ENCODE measurements around the gene NFATC2IP. TPM values are rescaled to one million over a fixed set of nuclear protein-coding genes. Genes with fewer than 3 reads are reported as not detected.
"Not testable (repeated sequence)": the region's sequence is repeated elsewhere in the genome, so short reads cannot be mapped to it uniquely, and the experiment has no call there.

NFATC2IP gene
- total RNA-seq, 1 donor: 30.2 TPM

DNA sequence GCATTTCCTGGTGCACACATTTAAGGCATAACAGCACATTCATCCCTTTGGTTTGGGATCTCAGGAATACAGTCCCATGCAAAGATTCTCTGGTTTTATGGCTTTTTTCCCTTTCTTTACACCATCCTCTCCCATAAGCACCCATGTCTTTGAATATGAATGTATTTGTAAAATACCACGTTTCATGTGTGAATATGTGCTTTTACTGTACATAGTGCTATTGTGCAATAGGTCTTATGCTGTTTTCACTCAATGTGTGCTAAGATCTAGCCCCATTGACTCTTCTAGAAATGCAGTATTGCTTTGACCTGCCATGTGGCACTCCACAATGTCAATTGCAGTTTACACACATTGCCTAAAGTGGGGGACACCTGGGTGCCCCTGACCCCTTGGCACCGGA lies 13.8 kb downstream of the NFATC2IP start:
- no peak for DNase-seq (ENCODE audit: low read depth in 2 of 3, low spot score in 2 of 3)

DNA sequence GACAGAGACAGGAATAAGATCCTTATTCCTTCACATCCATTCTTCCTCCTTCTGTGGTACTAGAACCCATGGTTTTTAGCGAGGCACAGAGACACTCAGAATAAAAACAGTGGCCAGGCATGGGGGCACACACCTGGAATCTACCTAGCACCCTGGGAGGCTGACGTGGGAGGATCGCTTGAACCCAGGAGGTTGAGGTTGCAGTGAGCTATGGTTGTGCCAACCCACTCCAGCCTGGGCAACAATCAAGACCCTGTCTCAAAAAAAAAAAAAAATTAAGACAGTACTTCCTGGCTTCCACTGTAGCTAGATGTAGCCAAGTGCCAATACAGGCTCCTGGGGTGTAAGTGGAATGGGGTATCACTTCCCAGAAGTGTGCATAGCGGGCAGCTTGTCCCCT lies 16.4 kb downstream of the NFATC2IP start:
- DNase-seq (ENCODE audit: low read depth in 2 of 3, low spot score in 2 of 3): no peak

DNA sequence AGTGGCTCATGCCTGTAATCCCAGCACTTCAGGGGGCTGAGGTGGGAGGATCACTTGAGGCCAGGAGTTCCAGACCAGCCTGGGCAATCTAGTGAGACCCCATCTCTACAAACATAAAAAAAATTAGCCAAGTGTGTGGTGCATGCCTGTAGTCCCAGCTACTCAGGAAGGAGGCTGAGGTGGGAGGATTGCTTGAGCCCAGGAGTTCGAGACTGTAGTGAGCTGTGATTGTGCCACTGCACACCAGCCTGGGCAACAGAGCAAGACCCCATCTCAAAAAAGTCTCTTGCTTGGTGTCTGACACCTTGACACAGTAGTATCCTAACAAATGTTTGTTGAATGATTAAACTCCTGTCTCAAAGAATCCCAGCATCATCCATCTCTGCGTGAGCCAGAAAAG lies 19.0 kb downstream of the NFATC2IP start:
- DNase-seq (ENCODE audit: low read depth in 2 of 3, low spot score in 2 of 3): not testable (repeated sequence)

DNA sequence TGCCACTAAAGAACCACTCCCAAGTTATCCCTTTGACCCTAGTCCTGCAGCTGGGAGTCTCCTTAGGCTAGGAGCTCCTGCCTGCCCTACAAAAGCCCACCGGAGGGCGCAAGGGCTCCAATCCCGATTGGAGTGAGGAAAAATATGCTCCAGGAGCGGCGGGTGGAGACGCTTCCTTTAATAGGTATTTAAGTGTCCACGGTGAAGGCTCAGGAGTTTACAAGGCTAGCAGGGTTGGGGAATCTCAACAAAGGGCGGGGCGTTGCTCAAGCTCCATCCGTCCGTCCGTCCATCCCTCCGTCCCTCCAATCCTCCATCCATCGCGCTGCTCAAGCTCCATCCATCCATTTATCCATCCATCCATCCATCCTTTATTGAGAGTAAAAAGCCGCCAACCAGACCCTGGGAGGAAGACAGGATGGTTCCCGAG lies 23.3 kb downstream of the NFATC2IP start:
- DNase-seq (ENCODE audit: low read depth in 2 of 3, low spot score in 2 of 3): peak in 2 of 3 donors; percentile 22 to 26

DNA sequence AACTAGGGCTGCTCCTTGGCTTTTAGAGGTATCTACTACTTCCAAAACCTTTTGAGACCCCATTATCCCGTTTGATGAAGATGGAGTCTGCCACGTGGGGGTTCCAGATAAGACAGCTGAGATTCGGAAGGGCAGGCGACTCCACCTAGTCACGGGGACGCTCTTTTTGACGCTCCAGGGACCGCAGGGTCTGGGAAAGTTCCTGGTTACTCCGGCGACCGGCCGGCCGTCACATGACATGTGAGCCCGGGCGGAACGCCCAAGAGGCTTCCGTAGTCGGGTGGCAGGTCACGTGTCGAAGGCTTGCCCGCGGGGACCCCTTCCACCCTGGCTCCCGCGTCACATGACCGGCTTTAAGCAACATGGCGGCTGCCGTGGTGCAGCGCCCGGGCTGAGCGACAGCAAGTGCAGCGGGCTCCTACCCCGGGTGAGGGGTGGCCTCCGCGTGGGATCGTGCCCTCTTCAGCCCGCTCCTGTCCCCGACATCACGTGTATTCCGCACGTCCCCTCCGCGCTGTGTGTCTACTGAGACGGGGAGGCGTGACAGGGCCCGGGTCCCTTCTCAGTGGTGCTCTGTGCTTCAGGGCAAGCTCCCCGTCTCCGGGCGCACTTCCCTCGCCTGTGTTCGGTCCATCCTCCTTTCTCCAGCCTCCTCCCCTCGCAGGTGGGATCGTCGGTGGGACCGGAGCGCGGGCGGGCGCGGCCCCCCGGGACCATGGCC lies 23.9 kb downstream of the NFATC2IP start, which contains the start of gene SPNS1:
Gene SPNS1 (plus strand): TSS at position 342 of the 721 bp plus-strand sequence. CDS start 374 bp downstream, at position 716.
- DNase-seq (ENCODE audit: low read depth in 2 of 3, low spot score in 2 of 3): peak; percentile 79 to 96 (median 95)

DNA sequence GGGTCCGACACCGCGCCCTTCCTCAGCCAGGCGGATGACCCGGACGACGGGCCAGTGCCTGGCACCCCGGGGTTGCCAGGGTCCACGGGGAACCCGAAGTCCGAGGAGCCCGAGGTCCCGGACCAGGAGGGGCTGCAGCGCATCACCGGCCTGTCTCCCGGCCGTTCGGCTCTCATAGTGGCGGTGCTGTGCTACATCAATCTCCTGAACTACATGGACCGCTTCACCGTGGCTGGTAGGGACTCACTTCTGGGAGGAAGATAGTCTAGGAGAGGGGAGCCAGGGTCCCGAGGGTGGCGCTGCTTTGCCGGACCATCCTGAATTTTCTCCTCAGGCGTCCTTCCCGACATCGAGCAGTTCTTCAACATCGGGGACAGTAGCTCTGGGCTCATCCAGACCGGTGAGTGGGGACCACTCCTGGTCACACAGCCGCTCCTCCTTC lies 24.4 kb downstream of the NFATC2IP start:
- no peak for DNase-seq (ENCODE audit: low read depth in 2 of 3, low spot score in 2 of 3)

DNA sequence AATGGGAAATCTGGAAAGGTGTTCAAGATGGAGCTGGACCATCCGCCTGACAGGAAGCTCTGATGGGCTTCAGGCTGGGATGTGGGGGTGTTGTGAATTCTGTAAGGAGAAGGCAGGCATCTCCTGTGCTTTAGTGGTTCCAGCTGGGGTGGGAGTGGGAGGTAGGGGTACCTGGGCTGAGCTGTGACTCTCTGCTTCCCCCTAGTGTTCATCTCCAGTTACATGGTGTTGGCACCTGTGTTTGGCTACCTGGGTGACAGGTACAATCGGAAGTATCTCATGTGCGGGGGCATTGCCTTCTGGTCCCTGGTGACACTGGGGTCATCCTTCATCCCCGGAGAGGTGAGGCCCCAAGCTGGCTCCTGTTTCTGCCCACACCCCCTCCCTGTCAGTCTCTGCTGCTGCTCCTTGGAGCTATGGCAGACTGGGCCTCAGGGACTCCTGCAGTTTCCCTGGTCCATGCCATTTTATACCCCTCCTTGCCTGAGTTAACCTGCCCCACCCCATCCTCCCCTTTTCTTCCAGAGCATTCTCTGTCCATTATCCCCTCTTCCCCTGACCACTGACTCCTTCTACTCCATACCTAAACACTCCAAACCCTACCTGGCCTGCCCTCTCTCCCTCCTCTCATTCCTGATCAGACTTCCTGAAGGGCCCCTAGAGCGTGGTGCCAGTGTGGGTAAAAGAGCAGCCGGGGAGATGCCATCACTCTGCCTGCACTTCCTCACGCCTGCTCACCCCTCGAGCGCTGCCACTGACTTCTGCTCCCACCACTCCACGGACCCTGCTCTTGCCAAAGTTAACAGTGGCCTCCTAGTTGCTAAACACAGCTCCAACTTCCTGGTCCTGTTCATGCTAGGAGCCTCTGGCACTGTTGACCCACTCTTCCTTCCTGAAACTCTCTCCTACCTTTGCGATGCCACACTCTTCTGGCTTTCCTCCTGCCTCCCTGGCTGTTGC lies 27.2 kb downstream of the NFATC2IP start:
- no peak for DNase-seq (ENCODE audit: low read depth in 2 of 3, low spot score in 2 of 3)

DNA sequence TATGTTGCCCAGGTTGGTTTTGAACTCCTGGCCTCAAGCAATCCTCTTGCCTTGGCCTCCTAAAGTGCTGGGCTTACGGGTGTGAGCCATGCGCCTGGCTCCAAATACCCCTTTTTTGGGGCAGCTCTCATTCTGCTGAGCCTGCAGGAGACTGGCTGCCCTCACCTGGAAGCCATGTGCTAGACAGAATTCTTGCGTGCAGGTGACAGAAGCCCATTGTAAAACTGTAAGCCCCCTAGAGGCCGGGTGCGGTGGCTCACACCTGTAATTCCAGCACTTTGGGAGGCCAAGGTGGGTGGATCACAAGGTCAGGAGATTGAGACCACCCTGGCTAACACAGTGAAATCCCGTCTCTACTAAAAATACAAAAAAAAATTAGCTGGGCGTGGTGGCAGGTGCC lies 29.6 kb downstream of the NFATC2IP start:
- not testable (repeated sequence) for DNase-seq (ENCODE audit: low read depth in 2 of 3, low spot score in 2 of 3)

DNA sequence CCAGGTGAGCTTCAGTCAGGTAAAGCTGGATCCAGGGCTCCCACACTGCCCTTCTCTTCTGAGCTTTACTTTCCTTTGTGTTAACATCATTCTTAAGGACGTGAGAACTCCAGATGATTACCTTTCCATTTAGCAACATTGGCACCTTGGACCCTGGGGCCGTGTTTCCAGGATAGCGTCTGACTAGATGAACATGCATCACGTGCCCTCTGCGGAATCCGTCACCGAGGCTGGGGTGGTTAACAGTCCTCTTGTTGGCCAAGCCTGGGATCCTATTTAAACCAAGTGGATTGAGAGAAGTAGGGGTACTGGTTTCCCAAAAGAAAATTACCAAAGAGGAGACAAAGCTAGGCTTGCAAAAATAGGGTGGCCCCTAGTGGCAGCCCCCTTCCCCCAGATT lies 30.2 kb downstream of the NFATC2IP start:
- no peak for DNase-seq (ENCODE audit: low read depth in 2 of 3, low spot score in 2 of 3)

DNA sequence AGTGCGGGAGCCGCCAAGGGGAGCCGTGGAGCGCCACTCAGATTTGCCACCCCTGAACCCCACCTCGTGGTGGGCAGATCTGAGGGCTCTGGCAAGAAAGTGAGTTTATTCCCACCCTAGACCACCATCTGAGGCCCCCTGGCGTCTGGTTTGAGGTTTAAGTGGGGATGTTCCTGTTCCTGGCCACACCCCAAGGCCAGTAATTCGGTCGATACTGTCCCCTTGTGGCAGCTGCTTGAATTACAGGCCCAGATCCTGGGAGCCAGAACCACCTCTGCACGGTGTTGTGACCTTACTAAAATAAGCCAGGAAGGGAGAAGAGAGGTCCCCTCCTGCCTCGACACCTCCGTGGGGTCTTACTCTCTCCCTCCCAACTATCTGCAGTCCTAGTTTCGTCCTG lies 30.8 kb downstream of the NFATC2IP start:
- peak in 2 of 3 donors; percentile 28 to 59 for DNase-seq (ENCODE audit: low read depth in 2 of 3, low spot score in 2 of 3)

DNA sequence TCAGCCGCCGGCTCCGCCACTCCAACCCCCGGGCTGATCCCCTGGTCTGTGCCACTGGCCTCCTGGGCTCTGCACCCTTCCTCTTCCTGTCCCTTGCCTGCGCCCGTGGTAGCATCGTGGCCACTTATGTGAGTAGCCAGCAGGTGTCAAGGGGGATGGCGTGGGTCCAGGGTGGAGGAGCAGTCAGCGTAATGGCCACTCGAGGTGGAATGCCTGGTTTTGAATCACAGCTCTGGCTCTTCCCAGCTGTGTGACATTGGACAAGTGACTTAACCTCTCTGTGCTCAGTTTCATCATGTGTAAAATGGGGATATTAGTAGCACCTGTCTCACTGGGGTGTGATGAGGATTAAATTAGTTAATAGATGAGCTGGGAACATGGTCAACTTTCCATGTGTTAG lies 31.7 kb downstream of the NFATC2IP start:
- DNase-seq (ENCODE audit: low read depth in 2 of 3, low spot score in 2 of 3): no peak

DNA sequence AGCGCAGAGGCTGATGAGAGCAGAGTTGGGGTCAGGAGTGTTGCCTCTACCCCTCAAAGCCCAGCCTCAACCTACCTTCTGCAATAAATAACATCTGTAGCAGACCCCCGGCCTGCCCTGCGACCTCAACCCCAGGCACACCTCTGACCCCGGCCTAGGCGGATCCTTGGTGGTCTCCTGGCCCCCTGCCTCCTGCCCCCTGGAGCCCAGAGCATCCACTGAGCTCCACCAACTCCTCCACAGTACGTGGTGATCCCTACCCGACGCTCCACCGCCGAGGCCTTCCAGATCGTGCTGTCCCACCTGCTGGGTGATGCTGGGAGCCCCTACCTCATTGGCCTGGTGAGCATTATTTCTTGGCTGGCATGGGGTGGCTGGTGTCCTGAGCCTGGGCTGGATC lies 32.2 kb downstream of the NFATC2IP start:
- DNase-seq (ENCODE audit: low read depth in 2 of 3, low spot score in 2 of 3): no peak

DNA sequence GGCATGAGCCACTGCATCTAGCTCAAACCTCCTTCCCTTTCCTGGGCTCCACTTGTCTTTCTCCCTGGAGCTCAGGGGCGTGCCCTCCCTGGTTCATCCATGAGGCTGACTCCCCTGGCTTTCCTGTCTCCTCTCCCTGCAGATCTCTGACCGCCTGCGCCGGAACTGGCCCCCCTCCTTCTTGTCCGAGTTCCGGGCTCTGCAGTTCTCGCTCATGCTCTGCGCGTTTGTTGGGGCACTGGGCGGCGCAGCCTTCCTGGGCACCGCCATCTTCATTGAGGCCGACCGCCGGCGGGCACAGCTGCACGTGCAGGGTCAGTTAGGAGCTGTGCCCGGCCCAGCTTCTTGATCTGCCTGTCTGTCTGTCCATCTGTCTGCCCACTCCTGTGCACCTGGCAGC lies 32.9 kb downstream of the NFATC2IP start:
- DNase-seq (ENCODE audit: low read depth in 2 of 3, low spot score in 2 of 3): no peak

DNA sequence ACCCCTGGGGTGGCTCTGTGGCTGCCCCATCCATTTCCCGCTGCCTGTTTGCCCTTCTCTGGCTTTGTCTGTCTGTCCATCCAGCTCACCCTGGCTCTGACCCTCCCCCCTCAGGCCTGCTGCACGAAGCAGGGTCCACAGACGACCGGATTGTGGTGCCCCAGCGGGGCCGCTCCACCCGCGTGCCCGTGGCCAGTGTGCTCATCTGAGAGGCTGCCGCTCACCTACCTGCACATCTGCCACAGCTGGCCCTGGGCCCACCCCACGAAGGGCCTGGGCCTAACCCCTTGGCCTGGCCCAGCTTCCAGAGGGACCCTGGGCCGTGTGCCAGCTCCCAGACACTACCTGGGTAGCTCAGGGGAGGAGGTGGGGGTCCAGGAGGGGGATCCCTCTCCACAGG lies 33.4 kb downstream of the NFATC2IP start:
- DNase-seq (ENCODE audit: low read depth in 2 of 3, low spot score in 2 of 3): no peak

DNA sequence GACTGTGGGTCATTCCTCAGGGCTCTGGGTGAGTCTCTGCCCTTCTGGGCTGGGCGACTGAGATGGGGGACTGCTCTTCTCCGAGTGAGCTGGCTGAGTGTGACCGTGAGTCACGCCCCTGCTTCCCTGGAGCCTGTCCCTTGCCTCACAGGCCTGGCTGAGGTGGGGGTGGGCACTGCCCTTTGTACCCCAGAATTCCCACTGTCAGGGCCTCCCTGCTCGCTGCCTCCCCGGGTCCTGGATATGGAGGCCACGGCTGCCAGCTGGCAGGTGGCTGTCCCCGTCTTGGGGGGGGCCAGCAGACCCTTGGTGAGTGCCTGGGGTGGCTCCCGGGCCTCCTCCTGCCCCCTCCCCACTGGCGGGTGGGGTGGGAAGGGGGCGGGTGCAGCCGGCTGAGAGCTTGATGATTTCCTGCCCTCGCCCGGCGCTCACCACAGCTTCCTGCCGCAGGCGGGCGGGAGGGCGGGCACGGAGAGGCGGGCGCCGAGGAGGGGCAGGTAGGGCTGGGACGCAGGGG lies 33.9 kb downstream of the NFATC2IP start, which contains the start of gene LAT:
Gene LAT (plus strand): TSS at position 434 of the 517 bp plus-strand sequence. CDS start 366 bp downstream, outside the sequence.
- DNase-seq (ENCODE audit: low read depth in 2 of 3, low spot score in 2 of 3): peak in 2 of 3 donors; percentile 79 to 80

DNA sequence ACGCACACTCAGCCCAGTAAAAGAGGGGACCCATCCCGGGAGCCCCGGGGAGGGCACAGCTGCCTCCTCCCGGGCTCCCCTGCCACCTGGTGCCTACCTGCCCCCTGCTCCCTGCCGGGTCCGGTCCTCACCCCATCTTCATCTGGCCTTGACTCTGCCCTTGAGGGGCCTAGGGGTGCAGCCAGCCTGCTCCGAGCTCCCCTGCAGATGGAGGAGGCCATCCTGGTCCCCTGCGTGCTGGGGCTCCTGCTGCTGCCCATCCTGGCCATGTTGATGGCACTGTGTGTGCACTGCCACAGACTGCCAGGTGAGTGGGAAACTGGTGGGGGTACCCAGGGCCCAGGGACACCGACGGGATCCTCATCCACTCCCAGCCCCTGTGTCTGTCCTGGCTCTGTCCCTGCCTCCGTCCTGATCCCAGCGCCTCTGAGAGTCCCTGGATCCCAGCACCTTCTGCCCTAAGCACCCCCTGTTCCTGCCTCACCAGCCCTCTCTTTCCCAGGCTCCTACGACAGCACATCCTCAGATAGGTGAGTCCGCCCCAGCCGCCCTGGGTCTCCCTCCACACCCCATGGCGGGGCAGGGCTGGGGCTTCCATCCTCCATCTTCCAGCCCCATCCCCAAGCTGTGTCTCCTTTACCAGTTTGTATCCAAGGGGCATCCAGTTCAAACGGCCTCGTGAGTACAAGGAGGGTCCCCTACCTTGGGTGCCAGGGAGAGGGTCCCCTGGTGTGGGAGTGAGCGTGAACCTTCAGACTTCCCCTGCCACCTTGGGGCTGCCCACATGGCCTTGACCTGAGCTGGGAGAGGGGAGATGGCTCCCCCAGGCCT lies 34.7 kb downstream of the NFATC2IP start:
- no peak for DNase-seq (ENCODE audit: low read depth in 2 of 3, low spot score in 2 of 3)

DNA sequence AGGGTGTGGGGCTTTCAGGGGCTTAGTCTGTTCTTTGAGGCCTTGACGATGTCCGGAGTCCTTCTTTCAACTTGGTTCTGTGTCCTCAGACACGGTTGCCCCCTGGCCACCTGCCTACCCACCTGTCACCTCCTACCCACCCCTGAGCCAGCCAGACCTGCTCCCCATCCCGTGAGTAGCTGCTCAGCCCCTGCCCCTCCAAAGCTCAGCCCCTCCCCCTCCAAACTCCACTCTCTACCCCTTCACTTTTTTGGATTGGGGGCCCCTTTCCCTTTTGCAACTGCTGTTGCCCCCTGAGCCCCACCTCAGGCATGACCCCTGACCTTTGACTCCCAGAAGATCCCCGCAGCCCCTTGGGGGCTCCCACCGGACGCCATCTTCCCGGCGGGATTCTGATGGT lies 35.3 kb downstream of the NFATC2IP start:
- DNase-seq (ENCODE audit: low read depth in 2 of 3, low spot score in 2 of 3): no peak

DNA sequence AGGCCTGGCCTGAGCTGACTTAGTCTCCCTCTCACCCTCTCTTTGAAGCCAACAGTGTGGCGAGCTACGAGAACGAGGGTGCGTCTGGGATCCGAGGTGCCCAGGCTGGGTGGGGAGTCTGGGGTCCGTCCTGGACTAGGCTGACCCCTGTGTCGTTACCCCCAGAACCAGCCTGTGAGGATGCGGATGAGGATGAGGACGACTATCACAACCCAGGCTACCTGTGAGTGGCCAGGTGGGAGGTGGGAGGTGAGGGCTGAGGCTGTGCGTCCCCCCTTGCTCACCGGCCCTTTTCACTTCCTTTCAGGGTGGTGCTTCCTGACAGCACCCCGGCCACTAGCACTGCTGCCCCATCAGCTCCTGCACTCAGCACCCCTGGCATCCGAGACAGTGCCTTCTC lies 35.8 kb downstream of the NFATC2IP start:
- DNase-seq (ENCODE audit: low read depth in 2 of 3, low spot score in 2 of 3): no peak

DNA sequence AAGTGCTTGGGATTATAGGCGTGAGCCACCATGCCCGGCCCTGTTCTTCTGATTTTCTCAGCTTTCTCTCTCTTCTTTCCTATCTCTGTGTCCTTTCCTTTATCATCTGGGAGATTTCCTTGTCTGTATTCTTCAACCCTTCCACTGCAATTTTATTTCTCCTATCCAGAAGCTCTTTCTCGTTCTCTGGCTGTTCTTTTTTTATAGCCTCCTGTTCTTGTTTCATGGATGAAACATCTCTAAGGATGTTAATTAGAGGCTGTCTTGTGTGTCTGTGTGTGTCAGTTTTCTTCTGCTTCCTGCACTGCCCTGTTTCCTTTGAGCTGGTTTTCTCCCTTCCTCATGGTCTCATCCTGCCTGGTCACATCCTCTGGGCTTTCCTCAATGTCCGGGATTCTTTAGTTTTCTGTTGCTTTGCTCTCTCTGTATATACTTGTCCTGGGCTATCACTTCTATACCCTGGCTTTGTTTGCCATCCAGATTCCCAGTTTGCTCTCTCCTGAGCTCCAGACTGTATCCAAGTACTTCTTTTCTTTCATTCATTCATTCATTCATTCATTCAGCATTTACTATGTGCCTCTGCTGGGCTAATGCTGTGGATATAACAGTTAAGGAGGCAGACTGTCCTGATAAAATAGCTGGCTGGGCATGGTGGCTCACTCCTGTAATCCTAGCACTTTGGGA lies 36.6 kb downstream of the NFATC2IP start:
- DNase-seq (ENCODE audit: low read depth in 2 of 3, low spot score in 2 of 3): no peak

DNA sequence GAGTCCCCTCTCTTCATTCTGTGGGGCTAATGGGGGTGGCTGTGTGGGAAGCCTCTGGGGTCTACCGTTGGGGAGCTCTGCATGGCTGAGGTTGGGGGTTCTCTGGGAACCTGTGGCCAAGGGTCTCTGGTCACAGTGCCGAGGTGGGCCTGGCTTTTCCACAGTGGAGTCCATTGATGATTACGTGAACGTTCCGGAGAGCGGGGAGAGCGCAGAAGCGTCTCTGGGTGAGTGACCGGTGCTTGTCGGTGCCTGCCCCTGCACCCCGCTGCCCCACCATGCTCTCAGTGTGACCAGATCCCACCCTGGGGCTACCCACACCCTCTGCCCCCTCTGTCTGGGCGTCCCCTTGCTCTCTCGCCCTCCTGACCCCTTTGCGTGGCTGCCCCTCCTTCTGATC lies 38.6 kb downstream of the NFATC2IP start:
- no peak for DNase-seq (ENCODE audit: low read depth in 2 of 3, low spot score in 2 of 3)
